Body of pancreas (tissue), 4 donors: ENCODE measurements around the gene ATAD3C. TPM values are rescaled to one million over a fixed set of nuclear protein-coding genes. Genes with fewer than 3 reads are reported as not detected.
"Not testable (repeated sequence)": the region's sequence is repeated elsewhere in the genome, so short reads cannot be mapped to it uniquely, and the experiment has no call there.

Experiments used
- ATAC-seq: fragments of 150-250 bp; one replicate; pipeline ENCODE4 v1.9.1; 2016
- DNase-seq, 4 donors: peaks; one replicate each; pipeline ENCODE4 v3.0.0-alpha.2; 2019
- H3K27ac ChIP-seq, 4 donors: fragments of 200-600 bp; sonication (generic); 1 replicate in 3 of 4; 2 replicates in 1 of 4; pipeline versions ENCODE4 v1.5.1 to v1.6.1; 2016 to 2019; ENCODE audit warnings: mild to moderate bottlenecking in 1 of 4, mixed read lengths in 1 of 4, moderate library complexity in 1 of 4
- H3K27me3 ChIP-seq, 2 donors: fragments of 200-600 bp; sonication (generic); one replicate each; pipeline ENCODE4 v1.6.0; 2016; ENCODE audit warnings: mild to moderate bottlenecking in 1 of 2
- H3K36me3 ChIP-seq, 2 donors: fragments of 200-600 bp; sonication (generic); replicated peaks in 1 of 2; 2 replicates each; pipeline ENCODE4 v1.5.1; 2016; ENCODE audit warnings: low read depth in 2 of 2; ENCODE audit not compliant: insufficient read depth in 1 of 2
- H3K4me1 ChIP-seq: fragments of 200-600 bp; sonication (generic); one replicate; pipeline ENCODE4 v1.6.0; 2016
- H3K4me3 ChIP-seq, 2 donors: fragments of 200-600 bp; sonication (generic); 1 replicate in 1 of 2; 2 replicates in 1 of 2; pipeline ENCODE4 v1.5.1; 2016 to 2019
- H3K9me3 ChIP-seq, 3 donors: fragments of 200-600 bp; sonication (generic); 1 replicate in 2 of 3; 2 replicates in 1 of 3; pipeline ENCODE4 v1.5.1; 2016
- POLR2A ChIP-seq, 3 donors: fragments of 450-650 bp; IDR thresholded peaks; one replicate each; pipeline ENCODE4 v1.6.1; 2016; ENCODE audit warnings: antibody characterized with exemption in 3 of 3, mild to moderate bottlenecking in 2 of 3
- WGBS, 2 donors: methylation state at CpG; one replicate each; pipeline ENCODE4 v1.1.5; 2017; 5-methylcytosine and 5-hydroxymethylcytosine counted together
- intact Hi-C: fragments of 100-400 bp; cut with DNase I; formaldehyde crosslinking; loops from one replicate; pipeline ENCODE4 v1.15.1; 2023
- total RNA-seq, 2 donors: library from RNA; depleted of rRNA; stranded (reverse); fragments of >200 nt; gene quantifications; one replicate each; pipeline ENCODE4 v1.1.0, GENCODE V29; 2016
- TF ChIP-seq, protein P1 (sequence below), 7 experiments: fragments of 450-650 bp in 4 of 7; fragments of 200-600 bp in 3 of 7; sonication (generic) in 3 of 7; IDR thresholded peaks; one replicate each; pipeline ENCODE4 v1.5.1; 2016 to 2019; ENCODE audit warnings: antibody characterized with exemption in 7 of 7

Gene ATAD3C
- total RNA-seq, 2 donors from 2014 or later: 1.6 to 2.3 TPM

DNA sequence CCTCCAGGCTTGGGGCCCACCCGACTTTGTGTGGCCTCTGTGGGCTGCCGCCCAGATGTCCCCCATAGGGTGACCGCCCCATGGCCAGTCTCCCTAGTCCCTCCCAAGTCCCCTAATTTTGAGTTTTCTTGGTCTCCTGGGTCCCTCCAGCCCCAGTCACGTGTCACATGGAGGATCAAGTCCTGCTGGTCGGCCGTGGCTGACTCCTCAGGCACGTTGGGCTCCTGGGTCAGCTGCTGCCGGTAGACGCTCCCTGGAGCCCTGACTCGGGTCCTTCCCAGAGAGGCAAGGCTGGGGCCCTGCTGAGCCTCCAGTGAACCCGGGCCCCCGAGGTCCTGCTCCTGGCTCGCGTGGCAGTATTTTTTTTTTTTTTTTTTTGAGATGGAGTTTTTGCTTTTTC is 10.2 kb downstream of the ATAD3C start:
- H3K4me1 ChIP-seq, H3K4me3 ChIP-seq, intact Hi-C loops, H3K27me3 ChIP-seq, H3K36me3 ChIP-seq, ATAC-seq, DNase-seq, H3K27ac ChIP-seq, H3K9me3 ChIP-seq: not testable (repeated sequence)
- WGBS, 2 donors: 85 to 92% methylated on average over 4 to 14 of the region's 14 CpGs

DNA sequence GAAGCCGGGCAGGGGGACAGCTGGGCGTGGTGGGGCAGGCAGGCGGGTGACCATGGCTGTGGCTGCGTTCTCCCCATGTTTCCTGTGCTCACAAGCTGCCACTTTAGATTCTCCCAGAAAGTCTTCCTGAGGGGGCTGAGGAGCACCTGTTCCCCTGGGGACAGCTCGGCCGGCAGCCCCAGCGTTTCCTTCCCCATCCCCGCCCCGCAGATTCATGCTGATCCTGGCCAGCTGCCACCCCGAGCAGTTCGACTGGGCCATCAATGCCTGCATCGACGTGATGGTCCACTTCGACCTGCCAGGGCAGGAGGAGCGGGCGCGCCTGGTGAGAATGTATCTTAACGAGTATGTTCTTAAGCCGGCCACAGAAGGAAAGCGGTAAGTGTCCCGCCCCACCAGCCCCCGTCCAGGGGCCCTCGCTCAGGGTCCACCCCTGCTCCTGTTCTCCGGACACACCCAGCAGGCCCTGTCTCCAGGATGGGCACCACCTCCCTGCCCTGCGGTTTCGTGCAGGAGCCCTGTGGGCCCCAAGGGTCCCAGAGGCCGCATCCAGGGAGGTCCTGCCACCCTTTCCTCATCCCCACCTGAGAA is 11.1 kb downstream of the ATAD3C start:
- ATAC-seq (no peak), DNase-seq (no peak)
- WGBS, 2 donors: 78% methylated on average over 23 of the region's 27 CpGs; no CpG with 5 or more reads in 1 of the 2 donors

DNA sequence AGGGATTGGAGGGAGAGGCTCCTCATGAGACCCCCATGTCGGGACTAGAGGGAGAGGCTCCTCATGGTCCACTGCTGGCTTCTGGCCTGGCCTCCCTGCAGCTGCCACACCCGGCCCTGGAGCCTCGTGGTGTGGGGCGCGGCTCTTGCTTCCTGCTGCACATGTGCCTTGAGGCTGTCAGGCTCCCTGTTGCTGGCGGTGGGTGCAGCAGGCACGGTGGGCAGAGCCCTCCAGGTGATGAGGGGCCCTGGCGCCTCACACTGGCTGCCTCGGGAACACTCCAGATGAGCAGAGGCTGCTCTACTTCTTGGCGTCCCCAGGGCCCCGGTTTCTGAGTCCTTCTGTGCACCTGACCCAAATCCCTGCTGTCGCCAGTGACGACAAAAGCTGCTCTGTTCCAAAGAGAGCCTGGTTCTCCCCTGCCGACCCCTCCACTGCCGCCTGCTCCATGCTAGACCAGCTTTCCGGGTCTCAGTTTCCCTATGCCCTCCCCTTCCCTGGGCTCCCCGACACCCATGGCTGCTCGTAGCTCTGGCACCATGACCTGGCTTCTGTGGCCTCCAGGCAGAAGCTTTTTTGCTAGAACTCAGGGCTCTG is 12.3 kb downstream of the ATAD3C start:
- Histone ChIP-seq H3K36me3 (no peaks in the 10 kb centered on the region), H3K4me3 (peak overlapping the region in 1 of 2 donors; percentile 16), H3K27ac (peak overlapping the region in 3 of 4 donors; percentile 64 to 80 (median 71)), H3K9me3 (no peaks in the 10 kb centered on the region), H3K27me3 (no peaks in the 10 kb centered on the region), H3K4me1 (peaks cover 8% of the 10 kb centered on the region)
- DNase-seq (peak in 1 of 4 donors; percentile 23), ATAC-seq (peak; percentile 23)
- TF ChIP-seq, protein P1, sequence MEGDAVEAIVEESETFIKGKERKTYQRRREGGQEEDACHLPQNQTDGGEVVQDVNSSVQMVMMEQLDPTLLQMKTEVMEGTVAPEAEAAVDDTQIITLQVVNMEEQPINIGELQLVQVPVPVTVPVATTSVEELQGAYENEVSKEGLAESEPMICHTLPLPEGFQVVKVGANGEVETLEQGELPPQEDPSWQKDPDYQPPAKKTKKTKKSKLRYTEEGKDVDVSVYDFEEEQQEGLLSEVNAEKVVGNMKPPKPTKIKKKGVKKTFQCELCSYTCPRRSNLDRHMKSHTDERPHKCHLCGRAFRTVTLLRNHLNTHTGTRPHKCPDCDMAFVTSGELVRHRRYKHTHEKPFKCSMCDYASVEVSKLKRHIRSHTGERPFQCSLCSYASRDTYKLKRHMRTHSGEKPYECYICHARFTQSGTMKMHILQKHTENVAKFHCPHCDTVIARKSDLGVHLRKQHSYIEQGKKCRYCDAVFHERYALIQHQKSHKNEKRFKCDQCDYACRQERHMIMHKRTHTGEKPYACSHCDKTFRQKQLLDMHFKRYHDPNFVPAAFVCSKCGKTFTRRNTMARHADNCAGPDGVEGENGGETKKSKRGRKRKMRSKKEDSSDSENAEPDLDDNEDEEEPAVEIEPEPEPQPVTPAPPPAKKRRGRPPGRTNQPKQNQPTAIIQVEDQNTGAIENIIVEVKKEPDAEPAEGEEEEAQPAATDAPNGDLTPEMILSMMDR (IDR thresholded peaks at IDR 0.05): no peak
- TF ChIP-seq POLR2A (IDR thresholded peaks at IDR 0.05): no peak
- 27 to 54% methylated on average over 3 to 18 of the region's 18 CpGs for whole genome bisulfite sequencing, 2 donors
- intact Hi-C loops: no loop called here

More for the DNA sequence above, 11.1 kb downstream of the ATAD3C start:
- Histone ChIP-seq H3K4me3 (no peak overlapping the region), H3K9me3 (no peaks in the 10 kb centered on the region), H3K36me3 (no peaks in the 10 kb centered on the region), H3K4me1 (peaks cover 8% of the 10 kb centered on the region), H3K27ac (no peak overlapping the region), H3K27me3 (no peaks in the 10 kb centered on the region)
- TF ChIP-seq, protein P1 (IDR thresholded peaks at IDR 0.05): no peak
- no peak for TF ChIP-seq POLR2A (IDR thresholded peaks at IDR 0.05)
- intact Hi-C loops: no loop called here

DNA sequence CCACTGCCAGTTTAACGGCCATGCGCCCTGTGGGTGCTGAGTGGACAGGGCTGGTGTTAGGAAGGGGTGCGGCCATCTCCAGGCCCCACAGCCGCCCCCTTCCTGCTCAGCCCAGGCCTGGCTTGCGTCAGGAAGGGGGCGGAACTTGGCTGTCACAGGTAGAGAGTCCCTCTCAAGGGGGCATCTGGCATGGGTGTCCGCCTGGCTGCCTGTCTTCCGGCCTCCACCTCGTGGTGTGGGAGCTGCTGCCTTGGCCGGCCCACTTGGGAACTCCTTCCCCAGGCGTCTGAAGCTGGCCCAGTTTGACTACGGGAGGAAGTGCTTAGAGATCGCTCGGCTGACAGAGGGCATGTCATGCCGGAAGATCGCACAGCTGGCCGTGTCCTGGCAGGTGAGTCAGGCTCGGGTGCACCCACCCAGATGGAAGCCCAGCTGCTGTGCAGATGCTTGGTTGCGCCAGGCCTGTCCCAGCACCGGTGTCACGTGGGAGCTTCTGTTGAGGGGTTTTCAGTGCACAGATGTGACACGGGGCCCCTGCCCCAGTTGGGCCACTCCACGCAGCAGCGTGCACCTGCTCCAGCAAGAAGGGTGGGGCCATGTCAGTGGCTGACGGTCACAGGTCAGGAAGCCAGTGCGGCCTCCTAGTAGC is 13.0 kb downstream of the ATAD3C start:
- WGBS, 2 donors: 35 to 52% methylated on average over 7 to 17 of the region's 26 CpGs
- intact Hi-C loops: no loop called here
- H3K4me3 ChIP-seq: peak overlapping the region in 1 of 2 donors; percentile 16
- TF ChIP-seq, protein P1 (IDR thresholded peaks at IDR 0.05): no peak
- TF ChIP-seq POLR2A (IDR thresholded peaks at IDR 0.05): peak in 2 of 3 donors; percentile 38 to 44
- peaks cover 8% of the 10 kb centered on the region for H3K4me1 ChIP-seq
- peak; percentile 60 to 84 (median 76) for DNase-seq
- H3K36me3 ChIP-seq: no peaks in the 10 kb centered on the region
- ATAC-seq: peak; percentile 86
- no peaks in the 10 kb centered on the region for H3K27me3 ChIP-seq
- H3K9me3 ChIP-seq: no peaks in the 10 kb centered on the region
- H3K27ac ChIP-seq: peak overlapping the region; percentile 32 to 80 (median 68)

DNA sequence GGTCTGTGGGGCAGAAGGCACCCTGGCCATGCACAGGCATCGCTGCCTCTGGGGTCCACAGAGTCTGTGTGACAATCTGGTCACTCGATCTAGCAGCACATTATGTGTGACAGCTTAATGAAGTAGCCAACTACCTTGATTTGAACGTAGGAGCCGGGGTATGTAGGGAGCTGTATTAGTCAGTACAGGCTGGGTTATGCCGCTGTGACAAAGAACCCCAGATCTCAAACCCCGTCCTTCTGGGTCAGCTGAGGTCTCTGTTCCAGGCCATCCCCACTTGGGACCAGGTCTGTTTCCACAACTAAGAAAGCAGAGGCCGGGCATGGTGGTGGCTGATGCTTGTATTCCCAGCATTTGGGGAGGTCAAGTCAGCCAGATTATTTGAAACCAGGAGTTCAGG is 13.8 kb downstream of the ATAD3C start:
- Histone ChIP-seq H3K27ac (peak overlapping the region; percentile 32 to 80 (median 68)), H3K4me3 (no peak overlapping the region)

DNA sequence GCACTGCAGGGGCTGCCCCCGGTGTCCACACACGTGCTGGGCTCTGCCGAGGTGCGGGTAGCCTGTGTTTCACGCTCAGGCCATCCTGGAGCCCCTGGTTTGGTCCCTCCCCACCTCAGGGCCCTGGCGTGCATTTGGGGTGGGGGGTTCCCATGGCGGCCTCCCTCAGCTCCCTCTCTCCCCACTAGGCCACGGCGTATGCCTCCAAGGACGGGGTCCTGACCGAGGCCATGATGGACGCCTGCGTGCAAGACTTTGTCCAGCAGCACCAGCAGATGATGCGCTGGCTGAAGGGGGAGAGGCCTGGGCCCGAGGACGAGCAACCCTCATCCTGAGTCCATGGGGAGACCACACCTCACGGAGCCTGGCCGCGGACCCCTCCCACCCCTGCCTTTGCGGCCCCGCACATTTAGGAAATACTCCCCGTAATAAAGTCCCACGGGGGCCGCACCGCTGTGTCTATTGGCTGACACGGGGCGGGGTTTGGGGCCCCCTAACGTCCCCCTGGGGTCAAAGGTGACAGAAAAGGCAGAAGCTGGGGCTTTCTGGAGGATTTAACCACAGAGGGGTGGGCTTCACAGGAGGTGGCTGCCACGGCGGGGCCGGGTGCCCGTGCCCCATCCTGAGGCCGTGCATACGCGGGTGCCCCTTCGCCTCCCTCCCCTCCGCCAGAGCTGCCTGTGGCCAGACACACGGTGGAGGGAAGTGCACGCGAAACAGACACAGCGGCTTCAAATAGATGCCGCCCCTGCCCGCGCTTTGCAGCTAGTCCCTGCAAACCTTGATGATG is 18.9 kb downstream of the ATAD3C start:
- H3K27ac ChIP-seq, ATAC-seq, intact Hi-C loops, H3K4me3 ChIP-seq, DNase-seq, H3K27me3 ChIP-seq, H3K9me3 ChIP-seq, H3K36me3 ChIP-seq: not testable (repeated sequence)
- H3K4me1 ChIP-seq: peaks cover 18% of the 10 kb centered on the region
- 73 to 79% methylated on average over 2 to 27 of the region's 44 CpGs for WGBS, 2 donors

More for the DNA sequence above, 13.8 kb downstream of the ATAD3C start:
- WGBS, 2 donors: 91 to 95% methylated on average over 6 to 7 of the region's 7 CpGs
- H3K9me3 ChIP-seq: no peaks in the 10 kb centered on the region
- H3K36me3 ChIP-seq: no peaks in the 10 kb centered on the region
- intact Hi-C loops: no loop called here
- no peaks in the 10 kb centered on the region for H3K27me3 ChIP-seq
- no peak for TF ChIP-seq POLR2A (IDR thresholded peaks at IDR 0.05)
- TF ChIP-seq, protein P1 (IDR thresholded peaks at IDR 0.05): no peak
- no peak for ATAC-seq
- DNase-seq: no peak
- peaks cover 8% of the 10 kb centered on the region for H3K4me1 ChIP-seq
